ENCODE measurements around the gene PYGB.

DNA sequence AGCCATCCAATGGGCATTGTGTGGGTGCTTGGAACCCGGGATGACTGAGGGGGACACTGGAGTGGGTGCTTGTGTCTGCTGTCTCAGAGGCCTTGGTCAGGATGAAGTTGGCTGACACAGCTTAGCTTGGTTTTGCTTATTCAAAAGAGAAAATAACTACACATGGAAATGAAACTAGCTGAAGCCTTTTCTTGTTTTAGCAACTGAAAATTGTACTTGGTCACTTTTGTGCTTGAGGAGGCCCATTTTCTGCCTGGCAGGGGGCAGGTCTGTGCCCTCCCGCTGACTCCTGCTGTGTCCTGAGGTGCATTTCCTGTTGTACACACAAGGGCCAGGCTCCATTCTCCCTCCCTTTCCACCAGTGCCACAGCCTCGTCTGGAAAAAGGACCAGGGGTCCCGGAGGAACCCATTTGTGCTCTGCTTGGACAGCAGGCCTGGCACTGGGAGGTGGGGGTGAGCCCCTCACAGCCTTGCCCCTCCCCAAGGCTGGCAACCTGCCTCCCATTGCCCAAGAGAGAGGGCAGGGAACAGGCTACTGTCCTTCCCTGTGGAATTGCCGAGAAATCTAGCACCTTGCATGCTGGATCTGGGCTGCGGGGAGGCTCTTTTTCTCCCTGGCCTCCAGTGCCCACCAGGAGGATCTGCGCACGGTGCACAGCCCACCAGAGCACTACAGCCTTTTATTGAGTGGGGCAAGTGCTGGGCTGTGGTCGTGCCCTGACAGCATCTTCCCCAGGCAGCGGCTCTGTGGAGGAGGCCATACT is 49.4 kb downstream of the PYGB start:
- no peak for TF ChIP-seq POLR2A (IDR thresholded peaks at IDR 0.05)
- TF ChIP-seq, protein P1, sequence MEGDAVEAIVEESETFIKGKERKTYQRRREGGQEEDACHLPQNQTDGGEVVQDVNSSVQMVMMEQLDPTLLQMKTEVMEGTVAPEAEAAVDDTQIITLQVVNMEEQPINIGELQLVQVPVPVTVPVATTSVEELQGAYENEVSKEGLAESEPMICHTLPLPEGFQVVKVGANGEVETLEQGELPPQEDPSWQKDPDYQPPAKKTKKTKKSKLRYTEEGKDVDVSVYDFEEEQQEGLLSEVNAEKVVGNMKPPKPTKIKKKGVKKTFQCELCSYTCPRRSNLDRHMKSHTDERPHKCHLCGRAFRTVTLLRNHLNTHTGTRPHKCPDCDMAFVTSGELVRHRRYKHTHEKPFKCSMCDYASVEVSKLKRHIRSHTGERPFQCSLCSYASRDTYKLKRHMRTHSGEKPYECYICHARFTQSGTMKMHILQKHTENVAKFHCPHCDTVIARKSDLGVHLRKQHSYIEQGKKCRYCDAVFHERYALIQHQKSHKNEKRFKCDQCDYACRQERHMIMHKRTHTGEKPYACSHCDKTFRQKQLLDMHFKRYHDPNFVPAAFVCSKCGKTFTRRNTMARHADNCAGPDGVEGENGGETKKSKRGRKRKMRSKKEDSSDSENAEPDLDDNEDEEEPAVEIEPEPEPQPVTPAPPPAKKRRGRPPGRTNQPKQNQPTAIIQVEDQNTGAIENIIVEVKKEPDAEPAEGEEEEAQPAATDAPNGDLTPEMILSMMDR (IDR thresholded peaks at IDR 0.05): no peak

Measured in body of pancreas (tissue), 4 donors.